HG03196 (cell line): Measurements from ENCODE around the gene KCNAB3.

Experiments
- ATAC-seq: cut with Tn5 transposase; IDR thresholded peaks from one replicate; pipeline ENCODE4 v1.9.1; 2021; ENCODE audit not compliant: unreplicated experiment

Gene KCNAB3

DNA sequence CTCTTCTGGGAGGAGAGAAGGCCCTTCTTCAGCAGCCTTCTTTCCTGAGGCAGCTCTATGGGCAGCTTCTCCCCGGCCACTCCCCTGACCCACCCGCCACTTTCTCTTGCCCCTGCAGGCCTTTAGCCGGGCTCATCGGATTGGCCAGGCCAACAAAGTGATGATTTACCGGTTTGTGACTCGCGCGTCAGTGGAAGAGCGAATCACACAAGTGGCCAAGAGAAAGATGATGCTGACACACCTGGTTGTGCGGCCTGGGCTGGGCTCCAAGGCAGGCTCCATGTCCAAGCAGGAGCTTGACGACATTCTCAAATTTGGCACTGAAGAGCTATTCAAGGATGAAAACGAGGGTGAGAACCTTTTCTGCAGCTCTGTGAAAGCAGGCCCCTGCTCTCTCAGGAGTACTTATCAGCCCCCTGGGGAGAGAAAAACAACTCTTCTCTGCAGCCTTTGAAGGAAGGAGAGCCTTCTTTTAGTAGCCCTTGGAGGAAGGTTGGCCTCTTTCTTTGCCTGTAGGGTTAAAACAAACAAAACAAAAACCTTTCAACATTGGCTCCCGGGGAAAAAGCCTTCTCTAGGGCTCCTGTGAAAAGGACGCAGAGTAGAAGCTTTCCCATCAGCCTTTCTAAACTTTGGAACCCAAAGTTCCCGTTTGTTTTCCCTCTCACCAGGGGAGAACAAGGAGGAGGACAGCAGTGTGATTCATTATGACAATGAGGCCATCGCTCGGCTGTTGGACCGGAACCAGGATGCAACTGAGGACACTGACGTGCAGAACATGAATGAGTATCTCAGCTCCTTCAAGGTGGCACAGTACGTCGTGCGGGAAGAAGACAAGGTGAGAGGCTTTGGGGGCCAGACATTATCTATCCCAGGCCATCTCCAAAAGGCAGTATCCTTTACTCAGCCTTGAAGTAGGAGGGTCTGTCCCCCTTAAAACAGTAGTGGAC is 26.2 kb downstream of the KCNAB3 start:
- no peak for ATAC-seq

DNA sequence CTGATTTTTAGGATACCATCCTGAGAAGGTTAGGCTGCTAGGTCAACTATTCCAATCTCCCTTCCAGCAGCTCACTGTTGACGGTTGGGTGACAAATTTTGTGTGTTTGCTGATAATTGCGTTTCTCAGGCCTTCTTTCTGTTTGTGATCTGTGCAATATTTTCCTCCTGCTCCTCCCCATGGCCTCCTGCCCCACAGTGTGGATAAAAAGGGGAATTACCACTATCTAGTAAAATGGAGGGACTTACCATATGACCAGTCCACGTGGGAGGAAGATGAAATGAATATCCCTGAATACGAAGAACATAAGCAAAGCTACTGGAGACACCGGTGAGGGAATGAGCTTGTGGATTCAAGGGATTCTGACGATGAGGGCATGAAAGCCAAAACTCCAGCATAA is 31.9 kb downstream of the KCNAB3 start:
- ATAC-seq, result no peak

DNA sequence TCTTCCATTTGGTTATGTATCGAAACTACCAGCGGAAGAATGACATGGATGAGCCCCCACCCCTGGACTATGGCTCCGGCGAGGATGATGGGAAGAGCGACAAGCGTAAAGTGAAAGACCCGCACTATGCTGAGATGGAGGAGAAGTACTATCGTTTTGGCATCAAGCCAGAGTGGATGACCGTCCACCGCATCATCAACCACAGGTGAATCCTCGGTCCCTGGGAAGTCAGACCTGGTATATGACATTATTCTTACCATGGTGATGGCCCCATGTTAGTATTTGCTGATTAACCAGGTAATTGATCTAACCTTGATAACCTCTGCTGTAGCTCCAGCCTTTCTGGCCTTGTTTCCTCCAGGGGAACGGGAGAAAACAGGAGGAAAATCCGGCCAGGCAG is 32.6 kb downstream of the KCNAB3 start:
- ATAC-seq, result no peak

DNA sequence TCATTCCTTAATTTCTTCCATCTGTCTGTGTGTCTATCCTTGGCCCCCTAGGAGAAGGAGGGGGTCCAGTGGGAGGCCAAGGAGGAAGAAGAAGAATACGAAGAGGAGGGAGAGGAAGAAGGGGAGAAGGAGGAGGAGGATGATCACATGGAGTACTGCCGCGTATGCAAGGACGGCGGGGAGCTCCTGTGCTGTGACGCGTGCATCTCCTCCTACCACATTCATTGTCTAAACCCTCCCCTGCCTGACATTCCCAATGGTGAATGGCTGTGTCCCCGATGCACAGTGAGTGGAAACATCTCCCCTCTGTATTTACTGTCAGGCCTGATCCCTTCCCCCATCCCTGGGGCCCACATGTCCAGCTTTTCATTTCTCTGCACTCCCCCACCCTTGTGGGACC is 34.8 kb downstream of the KCNAB3 start:
- ATAC-seq, result no peak

DNA sequence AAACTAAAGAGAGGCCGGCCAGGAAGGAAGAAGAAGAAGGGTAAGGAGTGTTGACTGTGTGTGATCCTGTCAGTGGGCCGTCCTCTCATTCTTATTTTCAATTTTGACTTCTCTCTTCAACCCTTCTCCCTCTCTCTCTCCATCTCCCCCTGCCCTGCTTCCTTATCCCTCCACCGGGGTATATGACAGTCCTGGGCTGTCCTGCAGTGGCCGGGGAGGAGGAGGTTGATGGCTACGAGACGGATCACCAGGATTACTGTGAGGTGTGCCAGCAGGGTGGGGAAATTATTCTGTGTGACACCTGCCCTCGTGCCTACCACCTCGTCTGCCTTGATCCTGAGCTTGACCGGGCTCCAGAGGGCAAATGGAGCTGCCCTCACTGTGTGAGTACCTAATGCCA is 35.4 kb downstream of the KCNAB3 start:
- no peak for ATAC-seq

DNA sequence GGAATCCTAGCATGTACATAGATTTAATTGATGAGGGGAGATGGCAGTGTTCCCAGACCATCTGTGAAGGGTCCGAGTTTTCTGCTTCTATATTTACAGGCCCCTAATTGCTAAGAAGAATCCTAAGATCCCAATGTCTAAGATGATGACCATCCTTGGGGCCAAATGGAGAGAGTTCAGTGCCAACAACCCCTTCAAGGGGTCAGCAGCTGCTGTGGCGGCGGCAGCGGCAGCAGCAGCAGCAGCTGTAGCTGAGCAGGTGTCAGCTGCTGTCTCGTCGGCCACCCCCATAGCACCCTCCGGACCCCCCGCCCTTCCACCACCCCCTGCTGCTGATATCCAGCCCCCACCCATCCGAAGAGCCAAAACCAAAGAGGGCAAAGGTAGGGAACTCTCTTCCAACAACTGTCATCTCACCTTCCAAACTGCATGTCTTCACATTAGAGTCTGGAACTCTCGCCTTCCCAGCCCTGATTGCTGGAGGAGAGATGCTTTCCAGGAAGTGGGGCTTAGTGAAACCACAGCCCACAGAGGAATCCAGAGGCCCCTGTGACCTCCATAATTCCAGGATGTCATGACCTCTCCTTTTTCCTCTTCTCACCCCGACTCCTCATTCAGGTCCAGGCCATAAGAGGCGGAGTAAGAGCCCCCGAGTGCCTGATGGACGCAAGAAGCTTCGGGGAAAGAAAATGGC is 36.3 kb downstream of the KCNAB3 start:
- no peak for ATAC-seq

DNA sequence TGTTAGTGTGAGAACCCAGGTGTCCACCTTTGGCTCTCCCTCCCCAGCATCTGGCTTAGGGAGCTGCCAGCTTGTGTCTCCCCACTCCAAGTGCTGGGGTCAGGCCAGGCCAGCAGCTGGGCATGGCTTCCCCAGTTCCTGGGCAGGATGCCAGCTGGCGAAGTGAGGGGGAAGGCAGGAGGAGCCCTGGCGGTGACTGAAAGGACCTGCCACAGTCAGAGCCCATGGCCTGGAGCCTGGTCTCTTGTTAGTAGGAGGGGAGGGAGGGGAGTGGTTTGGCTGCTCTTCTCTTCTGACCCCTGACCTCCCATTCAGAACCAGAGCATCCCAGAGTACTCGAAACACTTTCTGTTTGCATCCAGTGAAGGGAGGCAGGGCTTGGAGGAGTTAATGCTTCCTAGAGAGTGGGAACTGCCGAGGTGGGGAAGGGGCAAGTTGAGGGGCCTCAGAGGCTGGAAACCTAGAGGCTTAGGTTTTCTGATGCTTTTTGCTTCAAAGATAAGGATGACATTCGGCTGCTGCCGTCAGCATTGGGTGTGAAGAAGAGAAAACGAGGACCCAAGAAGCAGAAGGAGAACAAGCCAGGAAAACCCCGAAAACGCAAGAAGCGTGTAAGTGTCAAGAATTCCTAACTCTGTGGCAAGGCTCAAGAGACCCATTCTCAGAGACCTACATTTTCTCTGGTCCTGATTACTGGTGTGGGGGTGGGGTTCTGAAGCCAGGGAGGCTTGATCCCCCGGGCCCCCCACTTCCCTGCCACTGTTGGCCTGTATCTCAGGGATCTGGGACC is 40.3 kb downstream of the KCNAB3 start:
- no peak for ATAC-seq

DNA sequence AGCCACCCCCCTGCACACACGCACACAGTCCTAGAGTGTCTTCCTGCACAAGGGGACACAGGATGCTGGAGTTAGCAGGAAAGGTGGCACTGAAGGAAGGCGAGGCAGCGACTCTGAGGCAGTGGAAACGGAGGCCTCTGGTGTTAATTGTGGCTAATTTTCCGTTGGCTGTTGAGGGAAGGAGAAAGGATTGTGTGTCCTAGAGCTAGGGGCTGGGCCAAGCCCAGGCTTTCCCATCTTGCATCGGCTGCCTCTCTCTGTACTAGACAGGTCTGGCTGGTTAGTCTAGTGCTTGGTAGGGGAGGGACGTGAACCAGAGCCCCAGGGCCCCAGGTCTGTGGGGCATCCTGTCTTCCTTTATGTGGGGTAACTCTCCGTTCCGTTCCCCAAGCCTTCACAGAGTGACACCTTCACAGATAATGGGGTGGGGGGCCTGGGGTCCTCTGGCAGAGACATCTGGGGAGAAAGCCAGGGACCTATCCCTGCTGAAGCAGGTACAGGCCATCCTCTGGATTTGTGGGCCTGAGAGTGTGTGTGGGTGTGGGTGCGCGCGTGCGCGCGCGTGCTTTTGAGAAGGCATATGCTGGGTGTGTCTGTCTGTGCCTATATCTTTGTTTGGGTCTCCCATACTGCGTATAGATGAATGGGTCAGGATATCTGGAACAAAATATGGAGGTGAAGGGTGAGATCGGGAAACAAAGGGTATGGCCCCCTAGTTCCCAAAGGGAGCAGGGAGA is 41.3 kb downstream of the KCNAB3 start, which contains the start of gene CHD3:
CHD3 (plus strand) TSS at position 606 of the 737 bp plus-strand sequence. CDS start 212 bp downstream, outside the sequence.
- no peak for ATAC-seq

DNA sequence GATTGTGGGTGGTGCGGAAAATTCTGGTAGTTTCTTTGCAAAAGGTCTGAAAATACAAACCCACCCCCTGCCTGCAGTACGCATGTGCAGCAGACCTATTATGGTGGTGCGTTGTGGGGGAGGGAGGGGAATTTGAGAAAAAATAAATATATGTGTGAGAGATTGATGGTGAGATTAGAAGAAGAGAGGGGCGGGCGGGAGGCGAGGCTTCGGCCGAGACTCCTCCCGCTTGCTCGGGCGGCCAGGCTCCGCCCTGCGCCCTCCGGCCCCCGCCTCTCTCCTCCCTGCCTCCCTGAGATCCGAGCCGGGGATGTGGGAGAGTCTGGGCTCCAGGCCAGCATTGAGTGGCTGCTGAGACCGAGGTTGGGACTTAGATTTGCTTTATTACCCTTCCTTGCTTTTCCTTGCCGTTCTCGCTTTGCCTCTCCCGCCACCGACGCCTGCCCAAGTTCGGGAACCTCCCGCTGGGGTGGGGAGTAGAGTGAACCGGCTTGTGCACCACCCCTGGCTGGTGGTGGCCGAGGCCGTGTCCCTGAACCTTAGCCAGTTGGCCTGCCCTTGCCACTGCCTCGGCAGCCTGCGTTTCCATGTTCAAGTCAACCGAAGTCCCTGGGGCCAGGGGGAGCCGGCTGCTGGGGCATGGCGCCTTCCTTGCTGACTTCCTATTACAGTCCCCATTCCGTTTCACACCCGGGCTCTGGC is 42.0 kb downstream of the KCNAB3 start:
- ATAC-seq, result peak; percentile 53

DNA sequence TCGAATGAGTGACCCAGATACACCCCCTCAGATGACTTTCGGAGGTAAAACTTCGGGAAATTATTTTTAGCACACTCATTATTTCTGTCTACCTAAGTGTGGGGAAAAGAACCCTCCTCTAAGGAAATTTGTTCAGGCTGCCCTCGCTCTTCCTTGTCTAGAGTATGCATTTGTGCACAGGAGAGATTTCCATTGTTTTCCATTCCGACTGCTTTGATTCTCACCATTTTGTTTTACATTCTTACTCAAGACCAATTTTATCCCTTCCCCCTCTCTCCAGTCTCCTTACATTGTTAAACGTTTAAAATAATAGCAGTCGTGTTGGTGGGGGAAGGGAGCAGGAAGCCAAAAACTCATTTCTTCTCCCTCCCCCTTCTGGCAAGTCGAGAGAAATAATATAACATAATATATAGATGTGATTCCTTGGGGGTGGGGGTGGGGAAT is 42.6 kb downstream of the KCNAB3 start:
- ATAC-seq, result no peak

DNA sequence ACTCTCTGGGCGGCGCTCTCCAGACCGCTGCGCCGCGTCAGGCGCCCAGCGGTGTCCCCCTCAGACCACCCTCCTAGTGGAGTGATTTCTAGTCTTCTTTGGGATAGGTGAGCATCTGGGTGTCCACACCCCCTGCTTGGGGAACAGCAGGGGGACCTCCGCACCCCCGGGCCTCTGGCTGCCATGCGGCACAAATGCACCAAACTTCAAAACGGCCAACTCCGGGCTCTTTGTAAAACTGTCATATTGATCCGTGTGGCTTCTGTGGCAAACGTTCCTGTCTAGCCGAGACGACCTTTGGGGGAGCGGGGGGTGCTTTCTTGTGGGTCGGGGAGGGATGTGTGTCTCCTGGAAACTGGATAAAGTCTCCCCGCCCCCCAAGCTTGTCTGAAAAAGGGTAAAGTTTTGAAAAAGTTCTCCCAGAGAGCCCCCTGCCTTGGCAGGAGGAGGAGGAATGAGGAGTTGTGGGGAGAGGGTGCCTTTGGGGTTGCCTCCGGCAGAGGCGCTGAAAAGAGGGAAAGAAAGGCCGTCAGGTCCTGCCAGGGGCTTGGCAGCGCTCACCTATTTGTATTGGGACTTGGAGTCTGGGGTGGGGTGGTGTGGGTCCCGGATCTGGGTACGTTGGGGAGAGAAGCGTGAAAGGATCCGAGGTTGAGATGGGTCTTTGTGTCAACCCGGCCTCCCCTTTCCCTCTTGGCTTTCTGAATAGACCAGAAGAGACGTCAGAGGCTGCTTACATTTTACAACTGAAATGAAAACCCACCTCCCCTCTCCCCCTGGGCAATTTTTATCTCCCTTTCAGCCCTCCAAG is 43.2 kb downstream of the KCNAB3 start:
- ATAC-seq, result no peak

DNA sequence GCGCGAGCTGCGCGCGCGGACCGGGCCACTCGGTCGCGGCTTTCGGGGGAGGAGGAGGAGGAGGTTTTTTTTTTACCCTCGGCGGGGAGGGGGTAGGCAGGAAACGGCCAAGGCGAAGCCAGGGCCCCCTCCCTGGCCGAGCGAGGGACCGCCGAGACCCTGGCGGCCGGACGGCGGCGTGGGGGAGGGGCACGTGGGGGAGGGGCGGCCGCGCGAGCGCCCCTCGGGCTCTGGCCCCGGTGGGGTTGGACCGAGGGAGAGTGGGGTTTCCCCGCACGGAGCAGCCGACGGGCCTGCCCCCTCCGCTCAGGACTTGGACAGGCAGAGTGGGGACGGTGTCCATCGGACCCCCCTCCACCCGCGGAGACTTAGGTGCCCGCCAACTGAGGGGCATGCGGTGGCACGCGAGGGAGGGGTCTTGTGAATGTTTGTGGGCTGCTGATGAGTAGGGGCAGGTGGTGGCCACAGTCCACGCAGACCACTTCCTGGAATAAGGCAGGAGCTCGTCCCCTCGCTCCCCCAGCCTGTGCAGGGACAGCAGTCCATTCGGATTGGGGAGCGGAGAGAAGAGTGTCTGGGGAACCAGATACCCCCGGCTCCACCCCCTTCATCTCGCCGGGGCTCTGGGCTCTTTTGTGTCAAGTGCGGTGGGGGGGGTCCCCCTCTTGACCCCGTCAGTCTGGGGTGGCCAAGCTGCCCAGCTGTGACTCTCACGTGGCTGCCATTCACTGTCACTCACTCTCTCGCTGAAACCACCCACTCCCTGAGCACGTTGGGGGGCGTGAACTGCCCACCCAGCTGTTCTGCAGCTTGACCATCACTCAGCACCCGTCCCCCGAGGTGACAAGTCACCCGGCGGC is 44.1 kb downstream of the KCNAB3 start:
- ATAC-seq, result peak; percentile 31

DNA sequence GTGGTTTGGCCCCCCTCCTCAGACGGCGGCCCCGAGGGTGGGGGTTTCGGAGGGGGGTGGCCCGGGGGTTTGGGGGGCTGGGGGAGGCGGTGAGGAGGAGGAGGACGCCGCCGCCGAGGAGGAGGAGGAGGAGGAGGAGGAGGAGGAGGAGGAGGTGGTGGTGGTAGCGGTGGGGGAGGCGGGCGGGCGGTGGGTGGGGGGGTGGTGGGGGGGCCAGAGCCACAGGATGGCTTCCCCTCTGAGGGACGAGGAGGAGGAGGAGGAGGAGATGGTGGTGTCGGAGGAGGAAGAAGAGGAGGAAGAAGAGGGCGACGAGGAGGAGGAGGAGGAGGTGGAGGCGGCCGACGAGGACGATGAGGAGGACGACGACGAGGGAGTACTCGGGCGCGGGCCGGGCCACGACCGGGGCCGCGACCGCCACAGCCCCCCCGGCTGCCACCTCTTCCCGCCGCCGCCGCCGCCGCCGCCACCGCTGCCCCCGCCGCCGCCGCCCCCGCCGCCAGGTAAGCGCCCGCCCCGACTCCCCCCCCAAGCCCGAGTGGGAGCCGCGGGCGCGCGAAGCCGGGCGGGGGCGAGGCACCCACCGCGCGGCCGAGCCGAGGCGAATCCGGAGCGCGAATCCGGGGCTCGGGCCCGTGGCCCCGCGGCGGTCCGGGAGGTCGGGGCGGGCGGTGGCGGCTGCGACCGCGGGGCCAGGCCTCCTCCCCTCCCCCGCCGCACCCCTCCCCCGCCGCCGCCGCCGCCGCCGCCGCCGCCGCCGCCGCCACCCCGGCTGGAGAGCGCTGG is 44.9 kb downstream of the KCNAB3 start:
- no peak for ATAC-seq

DNA sequence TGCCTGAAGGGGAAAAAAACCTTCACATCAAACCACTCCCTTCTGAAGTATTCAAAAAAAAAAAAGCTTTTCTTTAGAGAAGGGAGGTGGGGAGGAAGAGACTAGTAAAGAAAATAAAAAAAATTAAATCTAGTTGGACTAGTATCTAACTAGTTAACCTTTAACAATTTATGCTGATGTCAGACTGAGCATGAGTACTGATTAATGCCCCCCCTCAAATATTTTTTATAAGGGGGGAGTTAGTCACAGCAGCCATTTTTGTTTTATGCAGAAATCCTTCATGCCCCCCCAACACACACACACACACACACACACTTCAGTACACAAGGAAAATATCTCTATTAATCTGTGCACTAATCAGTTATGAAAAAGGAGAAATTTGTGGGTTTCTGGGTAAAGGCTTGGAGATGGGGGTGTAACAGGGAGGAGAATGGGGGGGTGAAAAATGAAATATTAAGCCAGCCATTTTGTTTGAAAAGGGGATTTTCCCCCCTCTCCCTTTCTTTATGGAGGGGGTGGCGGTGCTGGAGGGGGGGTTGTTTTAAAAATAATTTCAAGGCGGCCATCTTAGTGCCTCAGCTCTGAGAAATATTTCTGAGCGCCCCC is 45.8 kb downstream of the KCNAB3 start:
- ATAC-seq, result no peak

DNA sequence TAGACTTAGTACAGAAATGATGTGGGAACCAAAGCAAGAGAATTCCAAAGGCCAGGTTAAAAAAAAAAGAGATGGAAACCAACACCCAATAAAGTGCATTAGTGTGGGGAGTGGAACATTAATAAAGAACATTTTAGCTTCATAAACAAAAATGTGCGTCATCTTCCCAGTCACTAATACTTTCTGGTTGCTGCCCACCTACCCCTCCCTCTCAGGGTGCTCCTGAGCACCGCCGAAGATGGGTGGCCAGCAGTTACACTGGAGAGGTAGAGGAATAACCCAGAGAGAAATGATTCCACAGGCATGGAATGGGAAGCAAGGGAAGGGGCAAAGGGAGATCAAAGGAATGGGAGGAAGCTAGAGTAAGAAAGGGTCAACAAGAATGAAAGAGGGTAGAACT is 47.0 kb downstream of the KCNAB3 start:
- no peak for ATAC-seq

DNA sequence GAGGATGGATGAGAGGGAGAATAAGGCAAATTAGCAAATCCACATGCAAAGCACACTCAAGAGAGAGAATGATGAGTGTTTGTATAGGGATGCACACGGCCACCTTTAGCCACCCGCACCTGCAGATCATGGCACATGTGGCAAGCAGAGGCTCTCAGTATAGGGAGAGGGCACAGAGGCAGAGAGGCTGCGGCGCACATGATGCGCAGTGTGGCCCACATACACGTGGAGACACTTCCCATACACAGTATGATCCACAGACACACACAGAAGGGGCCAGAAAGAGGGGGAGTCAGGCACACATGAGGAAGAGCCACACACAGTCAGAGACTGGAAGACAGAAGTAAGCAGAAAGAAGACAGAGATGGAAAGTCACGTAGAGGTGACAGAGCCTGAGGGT is 47.6 kb downstream of the KCNAB3 start:
- ATAC-seq, result no peak
